Stimulated activated CD8-positive, alpha-beta memory T cell treated with anti-CD3 and anti-CD28 coated beads, Interleukin-4, amount 100 ng/mL, for 1 hour (primary cell): ENCODE data around the gene OARD1.
A peak's percentile ranks its signal among the peaks of the same experiment; 100 is the strongest.
"Not testable (repeated sequence)": the region's sequence is repeated elsewhere in the genome, so short reads cannot be mapped to it uniquely, and the experiment has no call there.

Experiments used
- DNase-seq, 2 donors: peaks; one replicate each; pipeline ENCODE4 v3.0.0-alpha.2; 2020; ENCODE audit warnings: low read depth in 2 of 2, low spot score in 1 of 2

Gene OARD1

GRCh38 chr6:41071923-41072835 is at the start of gene OARD1:
Gene OARD1 (minus strand): TSS chr6:41072356. CDS start chr6:41071634, 722 bp downstream.
- DNase-seq: peak; percentile 99 to 100

GRCh38 chr6:41120058-41120457 is 47.9 kb upstream of the OARD1 start:
- DNase-seq: no peak

- no peak for DNase-seq
These were observed 47.4 kb upstream of the OARD1 start for GRCh38 chr6:41119508-41119907.

- not testable (repeated sequence) for DNase-seq
These were observed 42.9 kb upstream of the OARD1 start for GRCh38 chr6:41115027-41115426.

GRCh38 chr6:41111017-41111416 is 38.9 kb upstream of the OARD1 start:
- DNase-seq: no peak

- DNase-seq: no peak
These were observed 31.7 kb upstream of the OARD1 start for GRCh38 chr6:41103847-41104246.

GRCh38 chr6:41100871-41101287 is 28.7 kb upstream of the OARD1 start:
- no peak for DNase-seq

GRCh38 chr6:41098366-41098765 is 26.2 kb upstream of the OARD1 start:
- no peak for DNase-seq

- no peak for DNase-seq
These were observed 25.4 kb upstream of the OARD1 start for GRCh38 chr6:41097467-41098090.

GRCh38 chr6:41093729-41094128 is 21.6 kb upstream of the OARD1 start:
- DNase-seq: no peak

GRCh38 chr6:41092421-41093140 is 20.4 kb upstream of the OARD1 start:
- no peak for DNase-seq

GRCh38 chr6:41090841-41091761 is 18.9 kb upstream of the OARD1 start:
- DNase-seq: no peak

GRCh38 chr6:41088451-41088850 is 16.3 kb upstream of the OARD1 start:
- no peak for DNase-seq

- DNase-seq: no peak
These were observed 13.0 kb upstream of the OARD1 start for GRCh38 chr6:41085182-41085581.

- DNase-seq: no peak
These were observed 10.9 kb upstream of the OARD1 start for GRCh38 chr6:41083072-41083471.

- no peak for DNase-seq
These were observed 8.5 kb upstream of the OARD1 start for GRCh38 chr6:41080621-41081020.

- DNase-seq: no peak
These were observed 6.9 kb upstream of the OARD1 start for GRCh38 chr6:41079080-41079479.

GRCh38 chr6:41078101-41078500 is 5.9 kb upstream of the OARD1 start:
- no peak for DNase-seq

GRCh38 chr6:41077536-41077935 is 5.4 kb upstream of the OARD1 start:
- DNase-seq: no peak
